Endothelial cell (in vitro differentiated cells): Measurements from ENCODE around the gene IGIP. TPM values are rescaled to one million over a fixed set of nuclear protein-coding genes. Genes with fewer than 3 reads are reported as not detected.

Experiments used
- DNase-seq: peaks from one replicate; pipeline ENCODE4 v3.0.0; 2021; ENCODE audit warnings: low spot score
- H3K27ac Mint-ChIP-seq: one replicate; pipeline ENCODE4 v1.8.0; 2021; ENCODE audit warnings: mixed read lengths, inconsistent platforms; ENCODE audit not compliant: unreplicated experiment
- H3K27me3 Mint-ChIP-seq: one replicate; pipeline ENCODE4 v1.8.0; 2021; ENCODE audit warnings: mild to moderate bottlenecking, moderate library complexity, mixed read lengths, inconsistent platforms; ENCODE audit not compliant: unreplicated experiment
- H3K36me3 Mint-ChIP-seq: one replicate; pipeline ENCODE4 v1.8.0; 2021; ENCODE audit warnings: mild to moderate bottlenecking, low read depth, mixed read lengths, inconsistent platforms; ENCODE audit not compliant: unreplicated experiment
- H3K4me1 Mint-ChIP-seq: one replicate; pipeline ENCODE4 v1.8.0; 2021; ENCODE audit warnings: mild to moderate bottlenecking, mixed read lengths, inconsistent platforms; ENCODE audit not compliant: unreplicated experiment
- H3K4me3 Mint-ChIP-seq: one replicate; pipeline ENCODE4 v1.8.0; 2021; ENCODE audit warnings: mild to moderate bottlenecking, mixed read lengths, inconsistent platforms; ENCODE audit not compliant: unreplicated experiment
- H3K9me3 Mint-ChIP-seq: one replicate; pipeline ENCODE4 v1.8.0; 2021; ENCODE audit warnings: mixed read lengths, inconsistent platforms; ENCODE audit not compliant: unreplicated experiment
- CTCF ChIP-seq: fragments of 200-600 bp; sonication (generic); IDR thresholded peaks from one replicate; pipeline ENCODE4 v1.5.0; 2021; ENCODE audit warnings: antibody characterized with exemption; ENCODE audit not compliant: unreplicated experiment
- total RNA-seq: library from RNA; stranded (reverse); fragmentation: NEBNext Ultra II Directional; extraction: Animal tissue kit (Norgen Biotek cat#: 25700); gene quantifications from one replicate; pipeline ENCODE4 v1.2.1, GENCODE V29; 2021; ENCODE audit not compliant: unreplicated experiment

The IGIP gene
- total RNA-seq, 1 donor from 2014 or later: 1.3 TPM

GRCh38 chr5:140084541-140084940 is 41.2 kb upstream of the IGIP start:
- Mint-ChIP-seq H3K4me1 (no peaks in the 10 kb centered on the region), H3K27ac (no peak overlapping the region), H3K36me3 (no peaks in the 10 kb centered on the region), H3K27me3 (peaks cover 2% of the 10 kb centered on the region), H3K4me3 (no peak overlapping the region), H3K9me3 (no peaks in the 10 kb centered on the region)
- DNase-seq: no peak
- TF ChIP-seq CTCF: no peak

- no peak overlapping the region for H3K27ac Mint-ChIP-seq
- DNase-seq: no peak
- H3K27me3 Mint-ChIP-seq: peaks cover 2% of the 10 kb centered on the region
- H3K4me1 Mint-ChIP-seq: no peaks in the 10 kb centered on the region
- H3K9me3 Mint-ChIP-seq: no peaks in the 10 kb centered on the region
- H3K36me3 Mint-ChIP-seq: no peaks in the 10 kb centered on the region
- H3K4me3 Mint-ChIP-seq: no peak overlapping the region
- TF ChIP-seq CTCF: no peak
Observed at GRCh38 chr5:140090251-140090650, 35.5 kb upstream of the IGIP start.

GRCh38 chr5:140093179-140093578 is 32.6 kb upstream of the IGIP start:
- no peak for DNase-seq
- no peaks in the 10 kb centered on the region for H3K36me3 Mint-ChIP-seq

GRCh38 chr5:140093866-140094265 is 31.9 kb upstream of the IGIP start:
- Mint-ChIP-seq H3K9me3 (no peaks in the 10 kb centered on the region), H3K4me3 (no peak overlapping the region), H3K27ac (no peak overlapping the region), H3K4me1 (no peaks in the 10 kb centered on the region), H3K36me3 (no peaks in the 10 kb centered on the region), H3K27me3 (peaks cover 4% of the 10 kb centered on the region)
- no peak for DNase-seq
- no peak for TF ChIP-seq CTCF

More at GRCh38 chr5:140093179-140093578, 32.6 kb upstream of the IGIP start:
- H3K4me3 Mint-ChIP-seq: no peak overlapping the region
- H3K27ac Mint-ChIP-seq: no peak overlapping the region
- TF ChIP-seq CTCF: no peak
- peaks cover 4% of the 10 kb centered on the region for H3K27me3 Mint-ChIP-seq
- H3K9me3 Mint-ChIP-seq: no peaks in the 10 kb centered on the region
- H3K4me1 Mint-ChIP-seq: no peaks in the 10 kb centered on the region

GRCh38 chr5:140094889-140095288 is 30.8 kb upstream of the IGIP start:
- Mint-ChIP-seq H3K36me3 (no peaks in the 10 kb centered on the region), H3K27me3 (peaks cover 4% of the 10 kb centered on the region)

More at GRCh38 chr5:140094889-140095288, 30.8 kb upstream of the IGIP start:
- Mint-ChIP-seq H3K4me3 (no peak overlapping the region), H3K9me3 (no peaks in the 10 kb centered on the region), H3K27ac (no peak overlapping the region), H3K4me1 (no peaks in the 10 kb centered on the region)
- no peak for DNase-seq
- no peak for TF ChIP-seq CTCF
